ENCODE data around the gene IRF9.
A peak's percentile ranks its signal among the peaks of the same experiment; 100 is the strongest.

Gene IRF9

DNA sequence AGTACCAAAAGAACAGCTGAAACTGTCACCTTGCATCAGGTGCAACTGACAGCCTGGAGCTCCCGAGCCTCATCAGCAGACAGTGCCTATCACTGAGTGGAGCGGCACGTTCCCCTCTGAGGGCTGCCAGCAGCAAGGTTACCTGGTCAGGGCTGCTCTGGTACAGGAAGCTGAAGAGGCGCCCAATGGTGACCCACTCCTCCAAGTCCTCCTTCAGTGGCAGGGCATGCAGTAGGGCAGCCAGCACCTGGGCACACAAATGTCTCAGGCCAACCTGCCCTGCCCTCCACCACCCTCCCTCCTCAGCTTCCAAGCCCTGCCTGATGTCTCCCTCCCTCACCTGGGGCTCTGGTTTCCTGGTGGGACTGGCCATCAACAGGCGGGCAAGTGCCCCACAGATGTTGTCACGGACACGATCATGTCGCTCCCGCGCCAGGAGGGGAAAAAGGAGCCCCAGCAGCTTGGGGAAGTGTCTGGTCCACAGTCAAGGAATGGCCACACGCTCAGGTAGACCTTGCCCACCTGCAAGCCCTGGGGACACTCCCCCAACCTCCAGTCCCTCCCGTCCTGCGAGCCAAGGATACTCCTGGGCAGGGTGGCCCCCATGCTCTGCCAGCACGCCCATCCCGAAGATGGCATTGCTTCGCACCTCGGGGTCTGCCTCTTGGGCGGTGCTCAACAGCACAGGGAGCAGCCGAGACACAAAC, 20.5 kb downstream of the IRF9 start:
- H3K4me3 ChIP-seq (ENCODE audit: low read length) = no peak overlapping the region
- no peak for TF ChIP-seq ZNF274 (IDR thresholded peaks at IDR 0.05; ENCODE audit: low read depth, low read length)

DNA sequence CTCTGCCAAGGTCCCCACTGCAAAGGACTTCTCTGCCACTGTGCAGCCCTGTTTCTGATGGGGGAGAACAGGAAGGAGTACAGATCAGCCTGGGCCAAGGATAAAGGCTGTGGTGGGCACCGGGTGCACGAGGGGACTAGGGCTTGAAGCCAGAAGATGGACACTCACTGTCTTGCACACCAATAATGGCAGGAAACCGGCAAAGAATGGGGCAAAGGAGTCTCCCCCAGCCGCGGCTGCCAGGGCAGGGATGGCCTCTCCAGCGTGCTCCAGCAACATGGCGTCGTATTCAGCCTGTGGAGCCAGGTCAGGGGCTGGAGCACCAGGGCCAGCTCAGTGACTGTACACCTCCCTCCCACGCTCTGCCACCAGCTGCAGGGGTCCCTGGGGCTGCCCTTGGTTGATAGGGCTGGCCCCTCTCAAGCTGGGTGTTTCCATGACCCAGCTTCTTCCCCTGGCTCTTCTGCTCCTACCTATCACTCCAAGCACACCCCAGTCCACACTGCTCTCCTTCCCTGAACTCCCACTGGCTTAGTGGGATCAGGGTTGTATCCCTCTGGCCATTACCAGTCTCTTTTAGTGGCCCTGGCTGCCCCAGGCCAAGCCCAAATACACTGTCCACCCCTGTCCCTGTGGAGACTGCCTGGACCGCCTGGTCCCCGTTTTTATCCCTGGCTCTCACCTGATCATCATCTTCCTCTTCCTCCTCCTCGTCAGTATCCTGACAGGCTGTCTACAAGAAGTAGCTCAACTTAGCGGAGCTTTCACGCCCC, 21.2 kb downstream of the IRF9 start:
- H3K4me3 ChIP-seq (ENCODE audit: low read length) = no peak overlapping the region
- no peak for TF ChIP-seq ZNF274 (IDR thresholded peaks at IDR 0.05; ENCODE audit: low read depth, low read length)

DNA sequence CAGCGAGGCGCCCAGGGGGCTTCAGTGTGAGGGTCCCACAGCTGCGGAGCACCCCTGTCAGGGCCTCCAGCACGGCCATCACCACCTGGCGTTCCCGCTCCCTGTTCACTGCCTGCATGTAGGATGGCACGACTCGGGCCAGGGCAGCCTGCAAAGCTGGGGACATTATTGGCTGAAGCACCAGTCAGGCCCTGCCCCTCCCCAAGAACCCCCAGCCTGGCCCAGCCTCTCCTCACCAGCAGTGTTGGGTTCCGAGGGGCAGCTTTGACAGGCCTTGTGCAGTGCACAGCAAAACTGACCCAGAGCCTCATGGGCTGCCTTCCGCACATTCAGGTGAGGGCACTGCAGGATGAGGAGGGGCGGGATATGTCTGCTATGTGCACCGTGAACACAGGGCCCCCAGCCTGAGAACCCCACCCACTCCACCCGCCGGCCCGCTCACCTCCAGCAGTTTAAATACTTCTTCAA, 22.0 kb downstream of the IRF9 start:
- no peak for TF ChIP-seq ZNF274 (IDR thresholded peaks at IDR 0.05; ENCODE audit: low read depth, low read length)
- H3K4me3 ChIP-seq (ENCODE audit: low read length) = no peak overlapping the region

DNA sequence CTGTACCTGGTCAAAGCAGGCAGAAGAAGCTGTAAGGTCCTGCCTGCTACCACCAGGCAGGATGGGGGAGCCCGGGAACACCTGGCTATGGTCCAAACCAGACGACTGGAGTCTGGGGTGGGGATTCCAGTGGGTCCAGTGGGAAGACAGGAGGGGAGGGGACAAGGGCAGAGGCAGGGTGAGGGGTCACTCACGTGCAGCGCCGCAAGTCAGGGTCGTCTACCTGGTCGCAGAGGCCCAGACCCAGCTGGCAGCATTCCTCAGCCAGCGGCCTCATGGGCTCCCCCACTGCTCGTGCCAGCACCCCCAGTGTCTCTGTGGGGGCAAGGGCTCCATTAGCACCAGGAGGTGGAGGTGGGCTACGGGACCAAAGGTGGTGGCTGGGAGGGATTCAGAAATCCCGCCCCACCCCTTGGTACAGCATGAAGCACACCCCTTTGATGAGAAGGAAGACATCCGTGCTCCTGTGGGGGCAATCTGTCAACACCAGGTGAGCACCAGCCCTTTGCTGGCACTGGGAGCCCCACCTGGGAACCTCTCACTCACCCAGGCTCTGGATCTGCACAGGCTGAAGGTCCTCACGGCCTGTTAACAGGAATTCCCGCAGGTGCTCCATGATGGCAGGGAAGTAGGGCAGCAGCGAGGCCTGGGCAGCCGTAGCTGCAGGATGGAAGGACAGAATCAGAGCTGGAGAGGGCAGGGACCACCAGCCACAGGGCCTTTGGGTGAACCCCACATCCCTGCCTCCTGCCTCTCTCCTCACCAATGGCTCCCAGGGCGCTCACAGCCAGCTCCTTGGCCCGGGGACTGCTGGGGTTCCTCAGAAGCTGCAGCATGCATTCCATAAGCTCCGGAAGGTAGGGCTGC, 23.3 kb downstream of the IRF9 start:
- H3K4me3 ChIP-seq (ENCODE audit: low read length) = no peak overlapping the region
- TF ChIP-seq ZNF274 (IDR thresholded peaks at IDR 0.05; ENCODE audit: low read depth, low read length) = no peak

DNA sequence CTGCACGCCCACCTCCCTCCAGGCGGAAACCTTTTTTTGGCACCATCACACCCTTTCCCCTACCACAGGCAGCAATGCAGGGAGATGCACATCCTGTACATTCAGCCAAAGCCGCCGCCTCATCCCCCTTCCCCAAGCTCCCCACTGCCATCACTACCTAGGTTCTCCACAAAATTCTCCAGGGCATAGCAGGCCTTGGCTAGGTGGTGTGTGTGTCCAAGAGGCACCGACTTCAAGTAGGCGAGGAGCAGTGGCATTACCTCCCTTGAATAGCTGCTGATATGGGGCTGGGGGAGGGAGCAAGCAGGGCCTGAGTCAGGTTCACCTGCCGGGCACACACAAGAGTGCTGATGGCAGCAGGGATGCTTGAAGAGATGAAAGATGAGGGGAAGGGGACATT, 24.0 kb downstream of the IRF9 start:
- no peak overlapping the region for H3K4me3 ChIP-seq (ENCODE audit: low read length)
- TF ChIP-seq ZNF274 (IDR thresholded peaks at IDR 0.05; ENCODE audit: low read depth, low read length) = no peak

DNA sequence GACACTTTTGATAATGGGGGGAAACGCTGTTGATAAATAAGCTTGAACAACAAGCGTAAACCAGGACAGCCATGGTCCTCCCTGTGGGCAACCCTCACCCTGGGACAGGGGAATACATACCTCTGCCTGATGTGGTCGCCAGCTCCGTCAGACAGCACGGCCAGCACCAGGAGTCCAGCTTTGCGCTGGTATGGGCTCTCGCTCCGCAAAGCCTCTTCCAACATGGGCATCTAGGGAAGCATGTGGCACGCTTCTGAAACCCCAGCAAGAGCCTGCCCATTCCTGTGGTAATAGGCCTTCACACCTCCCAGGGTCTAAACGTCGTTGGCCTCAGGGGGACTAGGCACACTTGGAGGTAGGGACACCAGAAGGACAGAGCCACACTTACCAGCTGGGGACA, 24.7 kb downstream of the IRF9 start:
- H3K4me3 ChIP-seq (ENCODE audit: low read length) = no peak overlapping the region
- TF ChIP-seq ZNF274 (IDR thresholded peaks at IDR 0.05; ENCODE audit: low read depth, low read length) = no peak

DNA sequence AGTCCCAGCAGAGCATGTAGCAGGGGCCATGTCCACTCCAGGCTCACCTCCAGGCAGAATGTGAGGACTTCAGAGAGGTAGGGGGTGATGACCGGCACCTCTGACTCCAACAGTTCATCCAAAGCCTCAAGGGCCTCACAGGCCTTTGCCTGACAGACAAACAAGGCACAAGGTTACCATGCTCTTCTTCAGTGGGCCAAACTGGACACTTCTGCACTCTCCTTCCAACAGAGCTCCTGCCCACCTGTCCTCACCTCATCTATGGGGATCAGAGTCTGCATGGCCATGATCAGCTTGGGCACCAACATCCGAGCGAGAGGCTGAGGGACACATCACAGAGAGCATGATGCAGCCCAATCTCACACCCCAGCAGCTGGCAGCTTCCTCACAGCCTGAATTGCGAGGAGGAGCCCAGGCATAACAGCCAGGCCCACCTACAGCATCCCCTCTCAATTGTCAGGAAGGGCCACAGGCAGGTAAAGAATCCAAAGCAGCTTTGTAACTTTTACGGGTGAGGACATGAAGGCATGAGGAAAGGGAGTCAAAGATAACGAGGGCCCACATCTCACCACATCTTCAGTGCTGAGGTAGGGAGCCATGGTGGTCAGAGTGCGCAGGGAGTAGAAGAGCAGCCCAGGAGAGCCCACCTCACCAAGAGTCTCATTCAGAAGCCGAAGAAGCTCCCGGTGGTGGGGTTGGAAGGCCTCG, 25.9 kb downstream of the IRF9 start:
- no peak overlapping the region; the same call in 1 of the 2 replicates for H3K4me3 ChIP-seq (ENCODE audit: low read length)
- TF ChIP-seq ZNF274 (IDR thresholded peaks at IDR 0.05; ENCODE audit: low read depth, low read length) = no peak

DNA sequence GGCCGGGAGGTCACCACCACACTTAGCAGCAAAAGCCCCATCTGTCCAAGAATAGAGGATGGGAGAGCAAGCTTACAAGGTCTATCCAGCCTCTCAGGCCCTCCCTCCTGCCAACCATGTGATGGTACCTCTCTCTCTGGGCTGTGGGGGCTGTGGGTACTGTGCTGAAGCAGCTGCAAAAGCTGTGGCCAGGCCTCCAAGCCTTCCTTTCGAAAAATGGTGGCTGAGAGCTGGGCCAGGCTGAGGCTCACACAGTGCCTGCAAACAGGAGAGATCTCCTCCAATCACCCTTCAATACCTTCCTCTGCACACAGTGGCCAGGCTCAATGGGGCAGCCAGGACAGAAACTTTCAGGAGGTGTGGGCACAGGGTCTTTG, 26.5 kb downstream of the IRF9 start:
- no peak for TF ChIP-seq ZNF274 (IDR thresholded peaks at IDR 0.05; ENCODE audit: low read depth, low read length)
- H3K4me3 ChIP-seq (ENCODE audit: low read length) = peak overlapping the region; percentile 72

DNA sequence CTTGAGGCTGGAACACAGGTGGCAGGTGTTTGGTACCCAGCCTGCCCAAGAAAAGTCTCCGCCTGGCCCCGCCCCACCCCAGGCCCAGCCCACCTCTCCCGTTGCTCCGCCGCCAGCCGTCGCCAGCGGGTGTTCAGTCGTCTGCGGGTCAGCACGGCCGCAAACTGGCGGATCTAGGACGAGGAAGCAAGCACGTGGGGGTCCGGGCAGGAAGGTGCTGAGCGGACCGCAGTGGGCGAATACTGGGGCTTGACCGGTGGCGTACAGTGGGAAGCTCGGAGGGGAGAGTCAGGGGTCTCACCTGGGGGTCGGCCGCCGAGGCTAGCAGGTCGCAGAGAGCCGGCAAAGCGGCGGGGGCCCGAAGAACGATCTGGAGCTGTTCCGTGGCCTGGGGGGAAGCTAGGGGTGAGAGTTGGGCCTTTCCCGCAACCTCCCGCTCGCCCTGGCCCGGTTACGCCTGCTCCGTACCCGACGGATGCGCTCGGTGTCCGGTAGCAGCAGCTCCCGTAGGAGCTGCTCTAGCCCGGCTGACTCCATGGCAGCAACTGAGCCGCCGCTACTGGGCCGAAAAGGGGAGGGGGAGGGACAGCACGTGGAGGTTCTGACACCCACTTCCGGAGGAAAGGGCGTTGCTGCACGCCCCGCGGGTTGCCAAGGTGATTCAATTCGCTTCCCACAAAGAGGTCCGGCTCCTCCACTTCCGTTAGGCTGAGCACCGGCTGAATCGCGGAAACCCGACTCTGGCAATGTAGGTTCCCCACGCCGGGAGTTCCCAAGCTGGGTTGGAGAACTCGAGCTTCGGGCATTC, 27.4 kb downstream of the IRF9 start, which contains the start of gene IPO4:
IPO4 (minus strand) TSS at position 566 of the 808 bp plus-strand sequence; CDS start at position 537, 29 bp downstream.
- H3K4me3 ChIP-seq (ENCODE audit: low read length) = peak within 1 kb of the TSS; percentile 72
- no peak for TF ChIP-seq ZNF274 (IDR thresholded peaks at IDR 0.05; ENCODE audit: low read depth, low read length)

DNA sequence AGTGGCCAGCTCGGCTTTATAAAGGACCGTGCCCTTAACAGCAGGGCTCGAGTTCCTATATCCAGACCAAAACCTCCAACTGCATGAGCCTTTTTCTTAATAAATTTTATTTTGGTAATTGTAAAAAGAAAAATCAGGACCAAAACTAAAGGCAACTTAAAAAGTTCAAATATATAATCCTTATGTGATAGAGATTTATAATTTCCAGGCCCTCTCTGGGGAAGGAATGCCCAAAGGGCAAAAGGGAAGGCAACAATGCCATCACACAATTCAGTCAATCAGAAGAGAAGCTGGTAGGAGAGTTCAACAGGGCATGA, 28.0 kb downstream of the IRF9 start:
- TF ChIP-seq ZNF274 (IDR thresholded peaks at IDR 0.05; ENCODE audit: low read depth, low read length) = no peak
- H3K4me3 ChIP-seq (ENCODE audit: low read length) = no peak overlapping the region; the same call in 1 of the 2 replicates

DNA sequence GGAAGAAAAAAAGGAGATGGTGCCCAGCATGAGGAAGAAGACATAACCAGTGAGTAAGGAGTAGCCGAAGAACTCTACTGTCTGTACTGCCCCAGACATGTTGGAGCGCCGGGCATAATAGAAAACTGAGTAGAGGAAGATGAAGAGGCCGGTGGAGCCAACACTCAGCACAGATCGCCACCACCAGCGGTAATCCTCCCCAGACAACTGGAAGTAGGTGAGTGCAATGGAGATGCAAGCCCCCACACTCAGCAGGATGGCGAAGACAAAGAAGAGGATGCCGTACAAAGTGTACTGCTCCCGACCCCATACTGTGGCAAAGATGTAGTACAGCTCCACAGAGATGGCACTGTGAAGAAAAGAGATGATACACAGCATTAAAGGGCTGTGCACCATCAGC, 28.4 kb downstream of the IRF9 start:
- no peak for TF ChIP-seq ZNF274 (IDR thresholded peaks at IDR 0.05; ENCODE audit: low read depth, low read length)
- H3K4me3 ChIP-seq (ENCODE audit: low read length) = no peak overlapping the region

DNA sequence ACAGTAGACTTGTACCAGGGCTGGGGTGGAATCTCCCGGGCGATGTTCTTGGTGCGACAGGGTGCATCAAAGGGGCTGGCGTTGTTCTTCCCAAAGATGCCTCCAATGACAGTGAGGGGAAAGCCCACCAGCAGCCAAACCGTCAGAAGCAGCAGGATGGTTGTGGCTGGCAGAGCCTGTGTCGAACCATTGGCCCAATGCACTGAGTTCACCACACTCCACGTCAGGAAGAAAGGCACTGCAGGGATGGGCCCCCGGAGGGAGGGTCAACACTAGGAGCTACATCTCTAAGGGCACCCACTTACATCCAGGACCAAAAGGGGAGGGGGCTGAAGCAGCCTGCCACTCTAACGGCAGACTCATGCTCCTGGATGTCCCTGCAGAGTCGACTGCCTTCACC, 29.4 kb downstream of the IRF9 start:
- TF ChIP-seq ZNF274 (IDR thresholded peaks at IDR 0.05; ENCODE audit: low read depth, low read length) = no peak
- no peak overlapping the region for H3K4me3 ChIP-seq (ENCODE audit: low read length)

DNA sequence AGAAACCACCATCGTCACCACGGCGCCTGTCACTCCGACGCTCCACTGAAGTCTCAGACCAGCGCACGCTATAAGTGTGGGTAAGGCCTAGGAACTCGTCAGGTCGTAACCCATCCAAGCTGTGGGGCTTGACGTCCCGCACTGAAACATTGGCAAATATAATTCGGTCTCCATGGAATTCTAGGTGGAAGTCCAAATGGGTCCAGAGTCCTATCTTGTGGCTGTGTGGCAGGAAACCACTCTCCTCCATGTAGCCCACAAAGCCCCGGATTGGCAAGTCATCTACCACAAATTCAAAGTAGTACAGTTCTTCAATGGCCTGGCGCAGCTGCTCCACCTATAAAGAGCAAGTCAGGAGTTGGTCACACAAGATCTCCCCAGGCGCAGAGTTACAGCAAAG, 31.9 kb downstream of the IRF9 start:
- H3K4me3 ChIP-seq (ENCODE audit: low read length) = no peak overlapping the region
- no peak for TF ChIP-seq ZNF274 (IDR thresholded peaks at IDR 0.05; ENCODE audit: low read depth, low read length)
